ENCODE results near the gene NXPH4. TPM values are rescaled to one million over a fixed set of nuclear protein-coding genes. Genes with fewer than 3 reads are reported as not detected.

NXPH4 gene
- total RNA-seq = not detected

- DNase-seq (ENCODE audit: low spot score) = no peak
Observed at GRCh38 chr12:57216014-57216911, at the start of gene NXPH4. TSS of gene NXPH4 (plus strand) at chr12:57216794. CDS start at chr12:57216970, 176 bp downstream.

- DNase-seq (ENCODE audit: low spot score) = no peak
Observed at GRCh38 chr12:57166971-57167371, 49.6 kb upstream of the NXPH4 start.

GRCh38 chr12:57168058-57168457 is 48.5 kb upstream of the NXPH4 start:
- no peak for DNase-seq (ENCODE audit: low spot score)

- DNase-seq (ENCODE audit: low spot score) = no peak
Observed at GRCh38 chr12:57169046-57169795, 47.4 kb upstream of the NXPH4 start.

GRCh38 chr12:57169969-57170368 is 46.6 kb upstream of the NXPH4 start:
- DNase-seq (ENCODE audit: low spot score) = no peak

- no peak for DNase-seq (ENCODE audit: low spot score)
Observed at GRCh38 chr12:57170408-57170807, 46.2 kb upstream of the NXPH4 start.

- DNase-seq (ENCODE audit: low spot score) = no peak
Observed at GRCh38 chr12:57170927-57171326, 45.7 kb upstream of the NXPH4 start.

- no peak for DNase-seq (ENCODE audit: low spot score)
Observed at GRCh38 chr12:57171668-57172067, 44.9 kb upstream of the NXPH4 start.

- DNase-seq (ENCODE audit: low spot score) = no peak
Observed at GRCh38 chr12:57173089-57173488, 43.5 kb upstream of the NXPH4 start.

GRCh38 chr12:57173683-57174082 is 42.9 kb upstream of the NXPH4 start:
- no peak for DNase-seq (ENCODE audit: low spot score)

- peak; percentile 88 for DNase-seq (ENCODE audit: low spot score)
Observed at GRCh38 chr12:57175428-57176138, 41.0 kb upstream of the NXPH4 start.

- no peak for DNase-seq (ENCODE audit: low spot score)
Observed at GRCh38 chr12:57176139-57176477, 40.5 kb upstream of the NXPH4 start.

GRCh38 chr12:57176846-57177245 is 39.7 kb upstream of the NXPH4 start:
- no peak for DNase-seq (ENCODE audit: low spot score)

GRCh38 chr12:57177354-57177753 is 39.2 kb upstream of the NXPH4 start:
- no peak for DNase-seq (ENCODE audit: low spot score)

- DNase-seq (ENCODE audit: low spot score) = no peak
Observed at GRCh38 chr12:57178213-57178612, 38.4 kb upstream of the NXPH4 start.

- DNase-seq (ENCODE audit: low spot score) = no peak
Observed at GRCh38 chr12:57179331-57180086, 37.1 kb upstream of the NXPH4 start.

GRCh38 chr12:57180321-57180989 is 36.1 kb upstream of the NXPH4 start:
- no peak for DNase-seq (ENCODE audit: low spot score)

GRCh38 chr12:57181072-57181471 is 35.5 kb upstream of the NXPH4 start:
- DNase-seq (ENCODE audit: low spot score) = no peak

- DNase-seq (ENCODE audit: low spot score) = no peak
Observed at GRCh38 chr12:57181561-57182155, 34.9 kb upstream of the NXPH4 start.

- DNase-seq (ENCODE audit: low spot score) = peak; percentile 85
Observed at GRCh38 chr12:57182918-57183575, 33.5 kb upstream of the NXPH4 start.

Data from ureter (tissue), 1 donor.